Bronchus fibroblast of lung (primary cell): ENCODE results near the gene RPE. TPM values are rescaled to one million over a fixed set of nuclear protein-coding genes. Genes with fewer than 3 reads are reported as not detected.

Experiments used
- total RNA-seq: library from RNA; depleted of rRNA; stranded (reverse); fragments of >200 nt; gene quantifications from 2 replicates; pipeline ENCODE4 v1.2.3, GENCODE V29; 2015

Gene RPE
- total RNA-seq = 76.8 and 88.2 TPM in 2 replicates

DNA sequence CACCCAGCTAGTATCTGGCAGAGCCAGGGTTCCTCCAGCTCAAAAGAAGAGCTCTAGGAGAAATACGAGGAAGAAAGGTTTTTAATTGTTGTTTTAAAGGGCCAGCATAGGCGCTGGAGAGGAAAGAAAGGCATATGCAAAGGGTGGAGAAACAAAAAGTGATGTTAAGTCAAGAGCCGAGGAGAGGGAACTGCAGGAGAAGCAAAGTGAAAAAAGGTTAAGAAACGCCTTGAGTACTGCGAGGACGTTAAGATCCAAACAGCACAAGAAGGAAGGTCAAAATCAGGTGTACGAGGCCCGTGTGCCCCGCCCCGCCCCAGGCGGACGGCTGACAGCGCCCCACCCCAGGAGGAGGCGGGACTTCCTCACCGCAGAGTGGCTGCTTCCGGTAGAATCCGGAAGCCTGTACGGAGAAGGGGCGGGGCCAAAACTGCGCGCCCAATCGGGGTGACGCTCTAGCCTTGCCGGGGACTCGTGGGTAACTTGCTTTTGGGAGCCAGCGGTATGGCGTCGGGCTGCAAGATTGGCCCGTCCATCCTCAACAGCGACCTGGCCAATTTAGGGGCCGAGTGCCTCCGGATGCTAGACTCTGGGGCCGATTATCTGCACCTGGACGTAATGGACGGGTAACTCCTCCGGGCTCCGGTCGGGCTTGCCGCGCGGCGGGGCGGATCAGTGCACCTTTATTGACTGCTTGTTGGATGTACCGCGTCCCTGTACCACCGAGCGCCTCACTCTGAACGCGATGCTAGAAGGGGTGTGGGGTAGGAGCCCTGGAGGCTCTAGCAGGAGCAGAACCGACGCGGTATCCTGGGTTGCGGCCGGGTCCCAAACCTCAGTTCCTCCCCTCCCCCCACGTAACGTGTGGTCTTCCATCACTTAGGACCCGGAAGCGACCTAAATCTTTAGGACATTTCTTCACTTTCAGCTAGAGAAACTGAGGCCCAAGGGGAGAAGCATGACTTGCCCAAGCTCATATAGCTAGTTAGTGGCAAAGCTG, at the start of gene RPE:
Gene RPE (plus strand): TSS at position 481 of the 1,000 bp plus-strand sequence. CDS start 24 bp downstream, at position 505.

Other genes starting within 250 kb of the RPE start
- gene UNC80, start 230.8 kb upstream of the RPE start, total RNA-seq = not detected in 2 replicates
- 3.7 and 6.1 TPM in 2 replicates for gene KANSL1L, start 168.8 kb downstream of the RPE start, total RNA-seq
- gene ACADL, start 222.8 kb downstream of the RPE start, total RNA-seq = under 0.01 TPM in 1 of 2 replicates, not detected in the other